GM18505 (cell line): ENCODE data around the gene TPSG1.
"Not testable (repeated sequence)": the region's sequence is repeated elsewhere in the genome, so short reads cannot be mapped to it uniquely, and the experiment has no call there.

Source experiments
- ATAC-seq: cut with Tn5 transposase; IDR thresholded peaks from one replicate; pipeline ENCODE4 v1.9.1; 2021; ENCODE audit not compliant: unreplicated experiment
- POLR2A ChIP-seq: IDR thresholded peaks from 4 replicates; pipeline ENCODE4 v1.6.1; 2011; ENCODE audit warnings: borderline replicate concordance; ENCODE audit not compliant: insufficient read depth, insufficient read length; ENCODE audit errors: extremely low read depth

Gene TPSG1

GRCh38 chr16:1192384-1193073 is 32.5 kb downstream of the TPSG1 start:
- no peak for TF ChIP-seq POLR2A
- no peak for ATAC-seq

GRCh38 chr16:1190789-1191188 is 34.3 kb downstream of the TPSG1 start:
- ATAC-seq: not testable (repeated sequence)

- no peak for ATAC-seq
- no peak for TF ChIP-seq POLR2A
Measured at GRCh38 chr16:1189455-1189854, 35.6 kb downstream of the TPSG1 start.

- ATAC-seq: no peak
- TF ChIP-seq POLR2A: no peak
Measured at GRCh38 chr16:1188432-1189189, 36.5 kb downstream of the TPSG1 start.

- ATAC-seq: not testable (repeated sequence)
Measured at GRCh38 chr16:1185460-1186207, 39.4 kb downstream of the TPSG1 start.

GRCh38 chr16:1184980-1185379 is 40.1 kb downstream of the TPSG1 start:
- ATAC-seq: no peak

GRCh38 chr16:1184156-1184868 is 40.8 kb downstream of the TPSG1 start:
- no peak for ATAC-seq
- no peak for TF ChIP-seq POLR2A

More at GRCh38 chr16:1184980-1185379, 40.1 kb downstream of the TPSG1 start:
- TF ChIP-seq POLR2A: no peak

GRCh38 chr16:1182950-1183907 is 41.8 kb downstream of the TPSG1 start:
- ATAC-seq: no peak
- no peak for TF ChIP-seq POLR2A

- ATAC-seq: no peak
- TF ChIP-seq POLR2A: no peak
Measured at GRCh38 chr16:1182316-1182671, 42.8 kb downstream of the TPSG1 start.

GRCh38 chr16:1181404-1182315 is 43.4 kb downstream of the TPSG1 start:
- ATAC-seq: no peak

GRCh38 chr16:1180549-1181403 is 44.3 kb downstream of the TPSG1 start:
- no peak for ATAC-seq
- no peak for TF ChIP-seq POLR2A

More at GRCh38 chr16:1181404-1182315, 43.4 kb downstream of the TPSG1 start:
- TF ChIP-seq POLR2A: no peak
